GM21717 (cell line): ENCODE results near the gene FEV.
"Not testable (repeated sequence)": the region's sequence is repeated elsewhere in the genome, so short reads cannot be mapped to it uniquely, and the experiment has no call there.

ENCODE experiments used
- ATAC-seq: cut with Tn5 transposase; IDR thresholded peaks from one replicate; pipeline ENCODE4 v1.9.1; 2021; ENCODE audit warnings: mild to moderate bottlenecking, moderate library complexity; ENCODE audit not compliant: unreplicated experiment

The FEV gene

GRCh38 chr2:218946621-218947020 is 38.4 kb downstream of the FEV start:
- no peak for ATAC-seq

GRCh38 chr2:218944759-218945404 is 40.1 kb downstream of the FEV start:
- no peak for ATAC-seq

GRCh38 chr2:218931751-218932150 is 53.2 kb downstream of the FEV start:
- not testable (repeated sequence) for ATAC-seq
